Left ventricle myocardium superior (tissue), 1 donor: ENCODE results near the gene DIPK1B. TPM values are rescaled to one million over a fixed set of nuclear protein-coding genes. Genes with fewer than 3 reads are reported as not detected.

Source experiments
- ATAC-seq: fragments of 200-7000 bp; cut with Tn5 transposase; one replicate; pipeline ENCODE4 v1.9.1; 2020; ENCODE audit warnings: mild to moderate bottlenecking, moderate library complexity
- DNase-seq: peaks from one replicate; pipeline ENCODE4 v3.0.0-alpha.2; 2020
- intact Hi-C: fragments of 100-400 bp; cut with micrococcal nuclease; formaldehyde crosslinking; loops from one replicate; pipeline ENCODE4 v1.11.0; 2022
- total RNA-seq: library from RNA; stranded (reverse); fragmentation: NEBNext Ultra II Directional; extraction: Animal tissue kit (Norgen Biotek cat#: 25700); gene quantifications from one replicate; pipeline ENCODE4 v1.2.1, GENCODE V29; 2021
- donor health status: DM: no; HTN: yes; CAD: no; lungs with severe emphysema.

The DIPK1B gene
- total RNA-seq, 1 donor from 2014 or later, result 22.3 TPM

- intact Hi-C loops, result no loop called here
- DNase-seq (no peak), ATAC-seq (no peak)
Observed at GRCh38 chr9:136685216-136685615, 27.2 kb upstream of the DIPK1B start.

GRCh38 chr9:136685790-136686533, 26.4 kb upstream of the DIPK1B start:
- intact Hi-C loops, result no loop called here
- ATAC-seq (no peak), DNase-seq (no peak)

GRCh38 chr9:136686534-136686793, 25.9 kb upstream of the DIPK1B start:
- DNase-seq (no peak), ATAC-seq (no peak)
- intact Hi-C loops, result no loop called here

- DNase-seq (peak; percentile 91), ATAC-seq (peak; percentile 75)
- intact Hi-C loops, result no loop called here
Observed at GRCh38 chr9:136686794-136687711, 25.3 kb upstream of the DIPK1B start, which contains the start of gene AGPAT2. AGPAT2 (minus strand) TSS chr9:136687457; CDS start chr9:136687357, 100 bp downstream.

- intact Hi-C loops, result no loop called here
- no peak for DNase-seq
- peak; percentile 0 for ATAC-seq
Observed at GRCh38 chr9:136687721-136688223, 24.6 kb upstream of the DIPK1B start.

- intact Hi-C loops, result no loop called here
- ATAC-seq (no peak), DNase-seq (no peak)
Observed at GRCh38 chr9:136688274-136689107, 23.9 kb upstream of the DIPK1B start.

- no peak for DNase-seq
- no peak for ATAC-seq
- intact Hi-C loops, result no loop called here
Observed at GRCh38 chr9:136689108-136689460, 23.3 kb upstream of the DIPK1B start.

- peak; percentile 92 for DNase-seq
- peak; percentile 61 for ATAC-seq
- intact Hi-C loops, result no loop called here
Observed at GRCh38 chr9:136690104-136690805, 22.1 kb upstream of the DIPK1B start.

GRCh38 chr9:136690806-136691261, 21.5 kb upstream of the DIPK1B start:
- ATAC-seq (peak; percentile 54), DNase-seq (peak; percentile 88)
- intact Hi-C loops, result no loop called here

- intact Hi-C loops, result no loop called here
- no peak for ATAC-seq
- no peak for DNase-seq
Observed at GRCh38 chr9:136691316-136692184, 20.8 kb upstream of the DIPK1B start.

GRCh38 chr9:136692185-136693134, 19.9 kb upstream of the DIPK1B start:
- ATAC-seq (no peak), DNase-seq (no peak)
- intact Hi-C loops, result no loop called here

GRCh38 chr9:136693135-136693489, 19.3 kb upstream of the DIPK1B start:
- intact Hi-C loops, result no loop called here
- no peak for DNase-seq
- no peak for ATAC-seq

- ATAC-seq, result no peak
- intact Hi-C loops, result no loop called here
- no peak for DNase-seq
Observed at GRCh38 chr9:136693490-136694162, 18.7 kb upstream of the DIPK1B start.

GRCh38 chr9:136694163-136694871, 18.1 kb upstream of the DIPK1B start:
- ATAC-seq (peak; percentile 35), DNase-seq (peak; percentile 80)
- intact Hi-C loops, result no loop called here

- DNase-seq (no peak), ATAC-seq (no peak)
- intact Hi-C loops, result no loop called here
Observed at GRCh38 chr9:136694872-136695247, 17.5 kb upstream of the DIPK1B start.

- intact Hi-C loops, result no loop called here
- ATAC-seq (peak; percentile 53), DNase-seq (peak; percentile 75)
Observed at GRCh38 chr9:136695435-136695895, 16.9 kb upstream of the DIPK1B start.
